HG03108 (cell line): Measurements from ENCODE around the gene MARCHF7.
"Not testable (repeated sequence)": the region's sequence is repeated elsewhere in the genome, so short reads cannot be mapped to it uniquely, and the experiment has no call there.

Experiments
- ATAC-seq: cut with Tn5 transposase; IDR thresholded peaks from one replicate; pipeline ENCODE4 v1.9.1; 2021; ENCODE audit warnings: moderate library complexity; ENCODE audit not compliant: unreplicated experiment

The MARCHF7 gene

GRCh38 chr2:159712143-159712928 is at the start of gene MARCHF7:
TSS of gene MARCHF7 (plus strand) at chr2:159712506. CDS start at chr2:159729023, 16,517 bp downstream.
- ATAC-seq = peak; percentile 92

GRCh38 chr2:159667423-159667822 is 44.9 kb upstream of the MARCHF7 start:
- not testable (repeated sequence) for ATAC-seq

GRCh38 chr2:159671047-159671446 is 41.3 kb upstream of the MARCHF7 start:
- no peak for ATAC-seq

GRCh38 chr2:159677654-159678053 is 34.7 kb upstream of the MARCHF7 start:
- no peak for ATAC-seq

- no peak for ATAC-seq
These were observed 31.6 kb upstream of the MARCHF7 start for GRCh38 chr2:159680692-159681091.

GRCh38 chr2:159683817-159684216 is 28.5 kb upstream of the MARCHF7 start:
- ATAC-seq = no peak

GRCh38 chr2:159684796-159685195 is 27.5 kb upstream of the MARCHF7 start:
- no peak for ATAC-seq

- ATAC-seq = no peak
These were observed 17.7 kb upstream of the MARCHF7 start for GRCh38 chr2:159694500-159695040.

- ATAC-seq = no peak
These were observed 16.4 kb upstream of the MARCHF7 start for GRCh38 chr2:159695795-159696448.

- ATAC-seq = no peak
These were observed 8.8 kb upstream of the MARCHF7 start for GRCh38 chr2:159703491-159703890.

- no peak for ATAC-seq
These were observed 5.8 kb upstream of the MARCHF7 start for GRCh38 chr2:159706385-159706980.

- ATAC-seq = no peak
These were observed 4.1 kb upstream of the MARCHF7 start for GRCh38 chr2:159708066-159708760.

GRCh38 chr2:159710601-159711180 is 1.6 kb upstream of the MARCHF7 start:
- no peak for ATAC-seq

GRCh38 chr2:159711562-159712142 is 654 bp upstream of the MARCHF7 start:
- ATAC-seq = no peak

- no peak for ATAC-seq
These were observed 669 bp downstream of the MARCHF7 start for GRCh38 chr2:159712929-159713420.

GRCh38 chr2:159713631-159714246 is 1.4 kb downstream of the MARCHF7 start:
- no peak for ATAC-seq

- no peak for ATAC-seq
These were observed 2.1 kb downstream of the MARCHF7 start for GRCh38 chr2:159714247-159714930.

GRCh38 chr2:159715451-159715850 is 3.1 kb downstream of the MARCHF7 start:
- no peak for ATAC-seq

GRCh38 chr2:159716409-159716808 is 4.1 kb downstream of the MARCHF7 start:
- ATAC-seq = not testable (repeated sequence)
